Measurements from ENCODE around the gene ABHD16A. TPM values are rescaled to one million over a fixed set of nuclear protein-coding genes. Genes with fewer than 3 reads are reported as not detected.
A peak's percentile ranks its signal among the peaks of the same experiment; 100 is the strongest.

Gene ABHD16A
- total RNA-seq, 2 donors from 2014 or later = 49.3 to 52.8 TPM

- TF ChIP-seq CTCF (IDR thresholded peaks at IDR 0.05) = no peak
- ATAC-seq (ENCODE audit: insufficient number of reproducible peaks, low FRiP score, low read depth) (peak; percentile 73), DNase-seq (ENCODE audit: low spot score) (peak; percentile 82)
- H3K9me3 ChIP-seq = no peaks in the 10 kb centered on the region
- H3K27ac ChIP-seq = peak overlapping the region; percentile 99 to 100
- no peaks in the 10 kb centered on the region for H3K27me3 ChIP-seq (replicated peaks; ENCODE audit: insufficient read depth)
- peaks cover 10 to 34% of the 10 kb centered on the region in 2 donors for H3K4me1 ChIP-seq (ENCODE audit: control insufficient read depth in 1 of 2, low read depth in 2 of 2)
- H3K36me3 ChIP-seq = peaks cover 18% of the 10 kb centered on the region
- H3K4me3 ChIP-seq = peak overlapping the region; percentile 94
These were observed 50.0 kb downstream of the ABHD16A start for GRCh38 chr6:31652925-31653724.

GRCh38 chr6:31651602-31652191 is 51.4 kb downstream of the ABHD16A start:
- peak overlapping the region; percentile 99 to 100 for H3K27ac ChIP-seq
- H3K4me3 ChIP-seq = peak overlapping the region; percentile 94
- DNase-seq (ENCODE audit: low spot score) (peak; percentile 17), ATAC-seq (ENCODE audit: insufficient number of reproducible peaks, low FRiP score, low read depth) (peak; percentile 52)
- no peaks in the 10 kb centered on the region for H3K27me3 ChIP-seq (replicated peaks; ENCODE audit: insufficient read depth)
- no peaks in the 10 kb centered on the region for H3K9me3 ChIP-seq
- peaks cover 32% of the 10 kb centered on the region for H3K36me3 ChIP-seq
- TF ChIP-seq CTCF (IDR thresholded peaks at IDR 0.05) = no peak
- peaks cover 10 to 25% of the 10 kb centered on the region in 2 donors for H3K4me1 ChIP-seq (ENCODE audit: control insufficient read depth in 1 of 2, low read depth in 2 of 2)

GRCh38 chr6:31645325-31645724 is 57.8 kb downstream of the ABHD16A start:
- no peak overlapping the region for H3K27ac ChIP-seq
- H3K9me3 ChIP-seq = no peaks in the 10 kb centered on the region
- no peak overlapping the region for H3K4me3 ChIP-seq
- H3K27me3 ChIP-seq (replicated peaks; ENCODE audit: insufficient read depth) = no peaks in the 10 kb centered on the region
- TF ChIP-seq CTCF (IDR thresholded peaks at IDR 0.05) = no peak
- DNase-seq (ENCODE audit: low spot score) (no peak), ATAC-seq (ENCODE audit: insufficient number of reproducible peaks, low FRiP score, low read depth) (no peak)
- H3K36me3 ChIP-seq = peaks cover 89% of the 10 kb centered on the region
- H3K4me1 ChIP-seq (ENCODE audit: control insufficient read depth in 1 of 2, low read depth in 2 of 2) = peaks cover 0 to 3% of the 10 kb centered on the region in 2 donors

GRCh38 chr6:31643818-31644454 is 59.2 kb downstream of the ABHD16A start:
- H3K4me3 ChIP-seq = no peak overlapping the region
- DNase-seq (ENCODE audit: low spot score) (no peak), ATAC-seq (ENCODE audit: insufficient number of reproducible peaks, low FRiP score, low read depth) (no peak)
- TF ChIP-seq CTCF (IDR thresholded peaks at IDR 0.05) = no peak
- H3K36me3 ChIP-seq = peaks cover 91% of the 10 kb centered on the region
- no peaks in the 10 kb centered on the region for H3K9me3 ChIP-seq
- H3K27ac ChIP-seq = no peak overlapping the region
- no peaks in the 10 kb centered on the region for H3K27me3 ChIP-seq (replicated peaks; ENCODE audit: insufficient read depth)
- H3K4me1 ChIP-seq (ENCODE audit: control insufficient read depth in 1 of 2, low read depth in 2 of 2) = no peaks in the 10 kb centered on the region

All from thoracic aorta (tissue), 2 donors.